Measurements from ENCODE around the gene RPL7A.
"Not testable (repeated sequence)": the region's sequence is repeated elsewhere in the genome, so short reads cannot be mapped to it uniquely, and the experiment has no call there.

RPL7A gene

GRCh38 chr9:133329306-133330156, 18.5 kb upstream of the RPL7A start:
- not testable (repeated sequence) for DNase-seq

GRCh38 chr9:133331221-133331620, 16.8 kb upstream of the RPL7A start:
- no peak for DNase-seq

DNA sequence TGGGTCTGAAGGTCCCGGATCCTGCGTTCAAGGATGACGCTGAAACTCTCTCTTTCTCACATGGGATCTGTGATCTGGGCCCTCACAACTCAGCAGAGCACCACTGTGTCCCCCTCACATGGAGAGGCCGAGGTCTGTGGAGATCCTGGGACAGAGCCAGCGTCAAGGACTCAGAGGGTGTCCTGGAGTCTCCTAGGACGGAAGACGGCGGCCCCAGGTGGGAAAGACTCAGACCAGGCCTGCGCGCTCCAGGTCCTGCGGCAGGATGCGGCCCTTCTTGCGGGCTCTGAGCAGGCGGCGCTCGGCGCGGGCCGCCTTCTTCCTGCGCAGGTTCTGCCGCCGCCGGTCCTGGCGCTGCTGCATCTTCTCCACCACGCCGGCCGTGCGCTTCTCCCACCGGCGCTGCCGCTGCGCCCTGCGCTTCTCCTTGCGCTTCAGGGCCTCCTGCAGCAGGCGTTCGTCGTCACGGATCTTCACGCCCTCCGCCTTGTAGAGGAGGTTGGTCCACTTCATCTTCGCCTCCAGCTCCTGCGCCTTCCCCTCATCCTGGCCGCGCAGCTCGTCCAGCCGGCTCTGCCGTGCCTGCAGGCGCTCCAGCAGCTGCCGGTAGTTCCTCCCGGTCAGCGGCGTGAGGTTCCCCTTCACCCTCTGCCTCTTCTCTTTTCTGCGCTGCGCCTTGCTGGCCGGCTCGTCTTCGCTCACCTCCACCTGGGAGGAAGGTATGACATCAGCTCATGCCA, 16.2 kb upstream of the RPL7A start:
- no peak for DNase-seq

GRCh38 chr9:133332381-133332730, 15.7 kb upstream of the RPL7A start:
- no peak for DNase-seq

DNA sequence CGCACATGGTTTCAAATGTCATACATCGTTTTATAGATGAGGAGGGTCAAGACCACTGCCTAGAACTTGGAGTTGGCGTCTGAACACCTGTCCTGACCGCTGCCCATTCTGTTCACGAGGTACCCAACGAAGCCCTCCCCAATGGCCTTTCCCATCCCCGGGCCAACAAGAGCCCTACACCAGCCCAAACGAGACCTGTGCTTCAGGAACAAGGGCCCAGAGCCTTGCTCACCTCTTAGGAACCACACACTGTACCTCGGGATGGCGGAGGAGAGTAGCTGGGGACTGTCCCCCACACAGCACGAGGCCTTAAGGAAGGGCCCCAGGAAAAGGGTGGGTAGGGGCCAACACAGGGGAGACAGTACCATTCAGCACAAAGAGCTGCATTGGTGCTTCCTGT, 15.0 kb upstream of the RPL7A start:
- DNase-seq: no peak

GRCh38 chr9:133333566-133333965, 14.5 kb upstream of the RPL7A start:
- no peak for DNase-seq

- no peak for DNase-seq
These were observed 13.9 kb upstream of the RPL7A start for GRCh38 chr9:133334161-133334560.

- not testable (repeated sequence) for DNase-seq
These were observed 13.1 kb upstream of the RPL7A start for GRCh38 chr9:133334888-133335287.

DNA sequence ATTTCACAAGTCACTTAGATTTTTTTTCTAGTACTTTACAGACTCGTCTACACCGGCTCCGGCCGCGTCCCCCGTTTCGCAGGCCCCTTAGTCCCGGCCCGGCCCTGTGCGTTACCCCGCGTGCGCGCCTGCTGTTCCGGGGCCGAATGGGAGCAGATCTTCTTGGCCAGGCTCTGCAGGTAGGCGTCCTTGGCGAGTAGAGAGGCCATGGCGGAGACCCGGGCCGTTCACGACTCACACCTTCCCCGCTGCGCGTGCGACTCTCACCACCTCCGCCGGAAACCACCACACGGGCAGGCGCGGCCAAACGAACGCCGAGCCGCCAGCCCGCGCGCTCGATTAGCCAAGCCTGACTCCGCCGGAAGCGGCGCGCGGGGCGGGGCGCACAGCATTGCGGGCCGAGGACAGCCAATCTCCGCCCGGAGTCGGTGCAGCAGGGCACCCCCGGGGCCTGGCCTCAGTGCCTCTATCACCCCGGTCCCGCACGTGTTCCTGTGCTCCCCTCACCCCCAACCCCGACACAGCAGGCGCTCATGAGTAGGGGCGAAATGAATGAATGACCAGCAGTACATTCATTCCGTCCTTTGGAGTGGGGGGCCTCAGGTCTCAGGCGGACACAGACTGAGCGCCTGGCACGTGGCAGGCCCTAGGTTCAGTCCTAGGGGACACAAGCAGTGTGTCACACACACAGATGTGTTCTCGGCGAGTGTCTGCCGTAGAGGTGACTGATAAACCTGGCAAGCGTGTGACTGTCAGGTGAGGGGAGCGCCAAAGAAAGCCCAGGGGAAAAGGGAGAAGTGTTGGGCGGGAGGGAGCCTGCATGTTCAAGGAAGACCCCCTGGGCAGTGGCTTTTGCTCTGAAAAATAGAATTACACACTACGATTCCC, 11.8 kb upstream of the RPL7A start, which contains the start of gene SURF6:
Gene SURF6, minus strand, starts transcription at position 265 of the 888 bp plus-strand sequence. Its CDS starts 56 bp downstream, at position 209.
- peak; percentile 86 to 92 (median 90) for DNase-seq

- no peak for DNase-seq
These were observed 8.4 kb upstream of the RPL7A start for GRCh38 chr9:133339641-133340040.

- DNase-seq: no peak
These were observed 7.8 kb upstream of the RPL7A start for GRCh38 chr9:133340256-133340655.

- no peak for DNase-seq
These were observed 7.1 kb upstream of the RPL7A start for GRCh38 chr9:133340916-133341315.

DNA sequence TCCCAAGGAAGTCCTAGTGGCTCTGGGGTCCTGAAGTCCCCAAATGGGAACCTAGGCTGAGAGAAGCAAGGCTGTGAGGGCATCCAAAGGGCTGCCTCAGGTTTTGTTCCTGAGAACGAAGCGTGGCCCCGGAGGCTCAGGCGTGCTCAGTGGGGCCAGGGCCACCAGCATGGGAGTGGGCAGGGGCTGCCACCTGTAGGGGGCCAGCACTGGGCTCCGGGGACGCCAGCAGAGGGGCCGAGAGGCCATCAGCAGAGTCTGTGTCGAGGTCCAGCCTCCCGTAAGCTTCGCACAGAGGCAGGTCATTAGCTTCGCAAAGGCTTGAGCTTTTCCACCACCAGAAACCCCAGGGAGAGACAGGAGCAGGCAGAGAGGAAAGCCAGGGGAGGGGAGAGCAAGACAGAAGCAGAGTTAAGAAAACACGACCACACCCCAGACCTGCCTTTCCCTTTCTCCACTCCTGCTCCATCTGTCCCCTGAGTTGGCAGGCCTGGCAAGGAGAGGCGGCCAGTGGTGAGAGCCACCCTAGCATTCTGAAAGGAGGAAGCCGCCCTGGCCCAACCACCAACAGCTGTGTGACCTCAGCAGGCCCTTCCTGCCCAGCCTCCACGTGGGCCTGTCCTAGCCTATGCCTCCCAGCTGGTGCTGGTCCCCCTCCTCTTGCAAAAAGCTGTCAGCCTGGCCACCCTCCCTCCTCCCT, 6.5 kb upstream of the RPL7A start:
- DNase-seq: no peak

- no peak for DNase-seq
These were observed 6.0 kb upstream of the RPL7A start for GRCh38 chr9:133342069-133342406.

GRCh38 chr9:133342570-133342969, 5.4 kb upstream of the RPL7A start:
- no peak for DNase-seq

DNA sequence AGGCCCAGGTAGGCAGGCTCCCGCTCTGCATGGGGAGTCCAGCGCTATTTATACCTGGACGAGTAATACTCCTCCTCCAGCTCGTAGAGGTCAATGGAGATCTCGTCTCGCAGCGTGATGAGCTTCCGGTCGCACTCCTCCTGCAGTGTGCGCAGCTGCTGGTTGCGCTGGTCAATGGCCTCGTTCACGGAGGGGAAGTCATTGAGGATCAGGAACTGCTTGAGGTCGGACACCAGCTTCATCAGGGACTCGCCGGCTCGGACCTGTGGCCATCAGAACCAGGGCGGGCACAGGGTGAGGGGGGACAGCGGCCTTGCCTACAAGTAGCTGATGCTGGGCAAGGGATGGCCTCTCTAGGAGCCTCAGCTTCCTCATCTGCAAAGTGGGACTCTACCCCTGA, 3.9 kb upstream of the RPL7A start:
- DNase-seq: no peak

GRCh38 chr9:133344979-133345378, 3.0 kb upstream of the RPL7A start:
- DNase-seq: no peak

- DNase-seq: no peak
These were observed 2.4 kb upstream of the RPL7A start for GRCh38 chr9:133345596-133345995.

DNA sequence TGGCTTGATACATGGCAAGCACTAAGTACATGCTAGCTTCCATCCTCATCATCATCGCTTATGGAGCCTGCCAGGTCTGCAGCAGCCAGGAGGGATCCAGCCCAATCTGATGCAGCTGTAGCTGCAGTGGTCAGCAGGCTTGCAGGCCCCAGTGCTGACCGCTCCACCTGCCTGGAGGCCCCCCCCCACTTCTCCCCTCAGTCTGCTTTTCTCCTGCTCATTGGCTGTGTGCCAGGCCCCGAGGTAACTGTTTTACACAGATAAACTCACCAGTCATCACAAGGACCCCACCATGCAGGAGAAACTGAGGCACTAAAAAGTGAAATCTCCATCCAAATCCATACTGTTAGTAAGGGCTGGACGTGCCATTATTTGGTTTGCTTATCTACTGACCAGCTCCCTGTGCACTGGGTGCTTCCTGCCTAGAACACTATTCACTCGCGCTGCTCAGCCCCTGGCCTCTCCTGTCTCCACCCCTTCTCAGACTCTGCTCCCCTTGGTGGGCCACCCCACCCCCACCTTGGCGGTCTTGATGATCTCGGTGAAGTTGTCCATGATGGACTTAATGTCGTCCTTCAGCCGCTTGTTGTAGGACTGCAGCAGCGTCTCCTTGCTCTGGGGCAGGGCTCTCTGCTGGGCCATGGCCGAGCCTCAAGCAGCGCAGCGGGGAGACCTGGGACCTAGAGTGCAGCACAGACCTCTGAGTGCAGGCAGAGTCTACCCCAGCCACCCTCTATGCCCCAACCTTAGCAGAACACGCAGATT, 1.8 kb upstream of the RPL7A start:
- no peak for DNase-seq

DNA sequence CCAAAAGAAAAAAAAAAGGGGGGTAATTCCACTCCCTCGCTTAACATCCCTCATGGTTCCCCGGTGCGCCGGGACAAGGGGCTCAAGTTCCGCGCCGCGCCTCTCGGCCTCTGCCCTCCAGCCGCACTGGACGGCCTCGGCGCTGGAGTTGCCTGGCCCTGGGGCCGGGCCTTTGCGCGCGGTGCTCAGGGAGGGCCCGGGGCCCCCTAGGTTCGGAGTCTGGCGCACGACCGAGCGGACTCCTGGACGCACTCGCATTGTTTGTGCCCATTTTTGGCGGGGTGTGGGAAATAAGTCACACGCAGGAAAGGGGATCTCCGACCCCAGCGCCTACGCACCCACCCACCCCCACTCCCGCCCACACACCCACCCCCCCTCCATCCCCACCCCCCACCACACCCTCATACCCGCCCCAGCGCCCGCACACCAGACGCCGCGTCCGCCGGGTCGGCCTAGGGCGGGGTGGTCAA, 468 bp upstream of the RPL7A start:
- no peak for DNase-seq

DNA sequence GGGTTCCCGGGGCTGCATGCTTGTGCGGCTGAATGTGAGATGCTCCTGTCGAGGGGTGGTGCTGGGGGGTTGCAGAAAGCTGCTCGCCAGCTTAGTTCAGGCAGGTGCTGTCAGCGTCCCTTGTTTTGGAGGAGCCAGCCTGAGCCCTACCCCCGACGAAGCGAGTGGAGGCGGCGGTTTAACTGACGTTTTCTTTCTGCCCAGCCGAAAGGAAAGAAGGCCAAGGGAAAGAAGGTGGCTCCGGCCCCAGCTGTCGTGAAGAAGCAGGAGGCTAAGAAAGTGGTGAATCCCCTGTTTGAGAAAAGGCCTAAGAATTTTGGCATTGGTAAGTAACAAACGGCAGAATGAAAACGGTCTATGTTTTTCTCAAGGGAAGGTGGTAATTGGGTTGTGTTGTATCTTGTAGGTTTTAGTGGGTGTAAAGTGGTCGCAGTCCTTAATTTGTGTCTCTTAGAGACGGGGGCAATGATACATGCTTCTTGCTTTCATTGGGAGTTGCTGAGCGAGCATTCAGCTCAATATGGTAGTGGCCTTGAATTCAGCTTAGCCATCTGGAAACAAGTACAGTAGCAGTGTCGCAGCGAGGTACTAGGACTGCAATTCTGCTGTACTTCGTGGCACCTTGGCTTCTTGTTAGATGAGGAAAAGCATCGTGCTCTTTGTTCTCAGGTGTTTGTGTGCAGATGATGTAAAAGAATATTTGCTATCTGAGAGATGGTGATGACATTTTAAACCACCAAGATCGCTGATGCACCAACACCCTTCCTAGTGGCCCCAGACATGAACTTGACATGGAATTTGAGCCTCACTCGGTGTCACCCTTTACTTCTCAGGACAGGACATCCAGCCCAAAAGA, 928 bp downstream of the RPL7A start:
- DNase-seq: no peak

Data from activated CD4-positive, CD25-positive, alpha-beta regulatory T cell (primary cell).